ENCODE data around the gene ARHGEF19.
"Not testable (repeated sequence)": the region's sequence is repeated elsewhere in the genome, so short reads cannot be mapped to it uniquely, and the experiment has no call there.

The ARHGEF19 gene

DNA sequence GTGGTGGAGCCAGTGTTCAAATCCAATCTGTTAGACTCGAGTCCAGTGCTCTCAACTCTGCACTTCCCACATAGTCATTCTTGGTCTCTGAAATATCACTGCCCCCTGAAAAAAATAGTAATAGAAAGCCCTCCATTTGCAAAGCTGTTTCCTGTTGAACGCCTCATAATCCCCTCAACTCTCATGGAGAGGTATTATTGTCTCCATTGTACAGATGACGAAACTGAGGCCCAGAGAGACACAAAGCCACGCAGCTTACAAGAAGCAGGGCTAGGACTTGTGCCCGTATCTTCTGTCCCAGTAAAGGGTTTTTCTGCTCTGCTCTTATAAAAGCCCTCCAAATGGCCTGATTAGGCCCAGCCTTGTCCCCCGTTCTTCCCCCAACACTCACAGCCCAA, 6.2 kb upstream of the ARHGEF19 start:
- no peak for DNase-seq

DNA sequence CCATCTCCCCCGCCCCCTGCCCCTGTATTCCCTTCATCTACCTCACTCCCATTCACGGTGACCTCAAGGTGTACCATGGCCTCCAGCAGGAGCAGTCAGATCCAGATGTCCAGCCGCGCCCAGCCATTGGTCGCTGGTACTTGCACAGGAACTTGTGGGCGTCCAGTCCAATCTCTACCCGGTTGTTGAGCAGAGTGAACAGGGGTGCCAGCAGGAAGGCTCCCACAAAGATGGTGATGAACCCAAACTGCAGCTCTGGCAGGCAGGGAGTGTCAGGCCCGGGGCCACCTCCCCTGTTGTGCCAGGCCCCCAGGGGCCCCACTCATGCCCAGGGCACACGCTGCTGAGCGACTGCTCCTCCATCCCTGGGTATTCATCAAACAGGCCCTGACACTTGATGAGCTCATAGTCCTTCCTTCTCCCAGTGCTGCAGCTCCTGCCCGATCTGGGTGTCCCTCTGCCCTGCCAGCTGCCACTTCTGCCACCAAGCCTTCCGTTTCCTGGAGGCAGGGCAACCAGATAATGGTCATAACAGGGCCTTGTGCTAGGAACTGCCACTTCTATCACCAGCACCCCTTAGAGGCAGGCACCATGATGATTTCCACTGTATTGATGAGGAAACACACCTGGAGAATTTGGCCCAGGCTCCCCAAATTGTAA, 5.7 kb upstream of the ARHGEF19 start:
- DNase-seq = no peak

DNA sequence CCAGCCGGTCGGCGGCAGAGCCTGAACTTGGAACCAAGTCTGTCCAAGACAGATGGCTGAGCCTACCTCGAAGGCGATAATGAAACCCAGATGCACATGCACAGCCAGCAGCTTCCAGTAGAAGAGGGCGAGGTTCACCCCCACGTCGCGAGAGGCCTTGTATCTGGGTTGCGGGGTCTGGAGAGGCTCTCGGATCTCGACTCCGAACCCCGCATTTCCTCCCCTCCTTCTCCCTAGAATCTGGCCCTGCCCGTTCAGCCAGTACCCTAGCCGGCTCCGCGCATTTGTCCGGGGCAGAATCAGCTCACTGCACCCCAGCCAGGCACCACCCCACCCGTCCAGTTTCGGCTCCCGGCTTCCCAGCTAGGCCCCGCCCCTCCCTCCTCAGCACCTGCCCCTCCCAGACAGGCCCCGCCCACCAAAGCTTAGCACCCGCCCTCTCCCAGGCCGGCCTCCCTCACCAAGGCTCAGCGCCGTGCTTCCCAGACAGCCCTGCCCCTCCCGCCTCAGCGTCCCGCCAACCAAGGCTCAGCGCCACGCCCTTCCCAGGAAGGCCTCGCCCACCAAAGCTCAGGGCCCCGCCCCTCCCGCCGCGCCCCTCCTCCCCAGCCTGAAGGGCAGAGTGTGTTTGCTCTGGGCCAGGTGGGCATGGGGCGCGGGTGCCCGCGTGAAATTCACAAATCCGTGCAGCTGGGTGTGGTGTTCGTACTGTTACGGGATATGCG, 4.8 kb upstream of the ARHGEF19 start:
- DNase-seq = peak; percentile 99

DNA sequence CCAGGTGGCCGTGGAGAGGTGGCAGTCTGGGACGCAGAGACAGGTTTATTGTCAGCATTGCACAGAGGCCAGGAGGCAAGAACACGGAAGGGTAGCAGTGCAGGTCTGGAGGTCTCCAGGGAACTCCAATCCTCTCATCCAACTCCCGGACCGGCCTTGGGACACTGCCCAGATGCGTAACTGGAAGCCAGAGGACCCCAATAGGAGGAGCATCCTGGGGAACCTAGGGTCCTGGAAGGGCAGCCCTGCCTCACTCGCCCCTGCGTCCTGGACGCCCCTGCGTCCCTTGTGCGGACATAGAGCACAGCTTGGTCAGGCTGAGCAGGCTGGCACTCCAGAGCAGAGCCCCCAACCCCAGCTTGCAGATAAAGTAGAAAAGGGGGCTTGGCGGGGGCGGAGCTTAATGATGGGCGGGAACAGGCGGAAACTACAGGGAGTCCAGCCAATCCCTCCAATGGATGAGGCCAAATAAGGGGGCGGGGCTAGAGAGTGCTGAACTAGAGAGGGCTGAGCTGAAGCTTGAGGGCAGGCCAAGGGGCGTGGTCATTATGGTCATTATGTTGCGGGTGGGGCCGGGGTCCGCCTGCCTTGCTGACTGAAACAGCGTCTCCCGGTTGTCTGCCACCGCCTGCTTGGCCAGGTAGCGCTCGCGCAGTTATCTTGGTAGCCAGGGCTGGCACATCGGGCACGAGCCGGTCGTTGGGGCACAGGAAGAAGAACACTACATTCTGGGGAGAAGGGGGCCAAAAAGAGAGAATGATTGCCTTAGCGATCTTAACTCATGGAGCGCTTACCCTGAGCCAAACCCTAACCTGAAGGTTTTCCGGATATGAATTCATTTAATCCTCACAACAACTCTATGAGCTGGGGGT, 3.7 kb upstream of the ARHGEF19 start:
- peak; percentile 92 for DNase-seq

DNA sequence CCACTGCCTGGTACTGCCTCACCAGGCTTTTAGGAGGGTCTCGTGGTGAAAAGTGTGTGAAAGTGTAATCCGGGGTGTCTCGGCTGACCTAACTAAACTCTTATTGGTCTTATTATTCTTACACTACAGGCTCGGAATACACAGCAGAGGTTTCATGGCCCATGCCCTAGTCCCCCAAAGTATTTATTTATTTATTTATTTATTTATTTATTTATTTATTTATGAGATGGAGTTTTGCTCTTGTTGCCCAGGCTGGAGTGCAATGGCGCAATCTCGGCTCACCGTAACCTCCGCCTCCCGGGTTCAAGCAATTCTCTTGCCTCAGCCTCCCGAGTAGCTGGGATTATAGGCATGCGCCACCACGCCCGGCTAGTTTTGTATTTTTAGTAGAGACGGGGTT, 2.8 kb upstream of the ARHGEF19 start:
- not testable (repeated sequence) for DNase-seq

DNA sequence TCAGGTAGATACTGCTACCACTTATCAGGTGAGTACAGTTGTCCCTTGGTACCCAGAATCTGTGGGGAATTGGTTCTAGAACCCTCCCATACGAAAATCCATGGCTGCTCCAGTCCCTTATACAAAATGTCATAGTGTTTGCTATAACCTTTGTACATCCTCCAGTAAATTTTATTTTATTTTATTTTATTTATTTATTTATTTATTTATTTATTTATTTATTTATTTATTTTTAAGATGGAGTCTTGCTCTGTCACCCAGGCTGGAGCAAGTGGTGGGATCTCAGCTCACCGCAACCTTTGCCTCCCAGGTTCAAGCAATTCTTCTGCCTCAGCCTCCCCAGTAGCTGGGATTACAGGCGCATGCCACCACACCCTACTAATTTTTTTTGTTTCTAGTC, 1.1 kb upstream of the ARHGEF19 start:
- DNase-seq = not testable (repeated sequence)

DNA sequence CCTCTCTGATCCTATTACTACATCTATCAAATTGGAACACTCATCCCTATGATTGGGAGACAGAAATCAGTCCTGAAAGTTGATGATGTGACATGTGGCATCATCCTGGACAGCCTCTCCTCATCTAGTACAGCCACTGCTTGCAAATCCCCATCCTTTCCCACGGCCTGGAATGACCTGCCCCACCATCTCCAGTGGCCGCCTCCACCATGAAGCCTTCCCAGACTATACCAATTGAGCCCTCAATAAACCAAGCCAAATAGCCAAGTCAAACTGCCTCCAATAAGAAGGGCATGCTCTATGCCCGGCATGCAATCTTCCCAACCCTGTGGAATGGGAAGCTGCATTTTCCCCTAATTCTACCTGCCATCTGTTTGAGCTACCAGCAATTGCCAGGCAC, 561 bp upstream of the ARHGEF19 start:
- no peak for DNase-seq

DNA sequence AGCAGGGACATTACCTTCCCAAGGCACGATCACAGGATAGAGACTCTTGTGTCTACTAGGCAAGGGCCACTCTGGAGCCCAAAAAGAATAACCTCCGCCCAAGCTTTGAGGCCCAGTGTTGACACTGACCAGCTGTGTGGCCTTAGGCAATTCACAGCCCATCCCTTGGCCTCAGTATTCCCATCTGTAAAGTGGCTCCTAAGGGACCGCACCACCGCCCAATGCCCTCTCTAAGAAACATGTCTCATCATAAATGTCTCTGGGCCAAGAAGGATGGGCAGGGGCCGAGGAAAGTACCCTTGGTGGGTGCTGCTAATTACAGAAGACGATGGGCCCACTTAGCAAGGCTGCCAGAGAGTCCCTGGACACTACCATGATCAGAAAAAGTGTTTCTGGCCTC, 628 bp downstream of the ARHGEF19 start:
- DNase-seq = no peak

DNA sequence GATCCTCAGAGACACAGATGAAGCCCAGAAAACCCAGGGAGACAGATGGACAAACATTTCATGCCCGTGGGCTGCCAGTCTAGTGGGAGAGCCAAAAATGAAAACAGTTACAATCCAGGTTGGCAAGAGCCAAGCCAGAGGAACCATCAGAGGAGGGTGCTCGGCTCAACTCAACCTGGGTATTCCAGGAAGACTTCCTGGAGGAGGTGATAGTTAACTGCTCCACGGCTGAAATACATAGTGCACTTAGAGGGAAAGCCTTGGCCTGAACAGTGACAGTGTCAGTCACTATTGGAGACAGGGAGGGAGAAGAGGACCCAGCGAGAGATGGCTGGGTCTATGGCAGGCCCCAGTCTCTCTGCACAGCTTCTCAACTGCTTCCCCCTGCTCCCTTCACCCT, 1.9 kb downstream of the ARHGEF19 start:
- DNase-seq = no peak

DNA sequence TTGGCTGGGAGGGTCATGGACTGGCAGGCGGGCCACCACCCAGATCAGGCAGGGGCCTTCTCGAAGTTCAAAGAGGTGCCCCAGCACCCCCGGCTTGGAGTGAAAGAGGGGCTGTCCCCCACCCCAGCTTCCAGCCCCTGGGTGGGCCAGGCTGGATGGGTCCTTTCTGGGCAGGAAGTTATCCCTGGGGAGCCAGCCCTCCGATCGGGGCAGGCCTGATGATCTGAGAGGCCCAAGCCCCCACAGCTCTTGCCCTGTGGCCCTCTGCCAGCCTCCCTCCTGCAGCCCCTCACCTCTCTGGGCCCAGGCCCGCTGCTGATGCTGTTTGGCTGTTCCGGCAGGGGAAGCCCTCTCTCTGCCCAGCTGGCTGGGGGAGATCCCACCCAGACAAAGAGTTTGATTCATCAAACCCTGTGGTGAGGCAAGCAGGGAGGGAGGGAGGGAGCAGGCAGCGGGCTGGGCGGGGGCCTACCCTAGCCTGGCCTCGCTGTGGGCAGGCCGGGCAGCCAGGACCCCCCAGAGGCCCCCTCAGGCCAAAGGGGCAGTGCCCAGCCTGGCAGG, 2.5 kb downstream of the ARHGEF19 start:
- DNase-seq = no peak

DNA sequence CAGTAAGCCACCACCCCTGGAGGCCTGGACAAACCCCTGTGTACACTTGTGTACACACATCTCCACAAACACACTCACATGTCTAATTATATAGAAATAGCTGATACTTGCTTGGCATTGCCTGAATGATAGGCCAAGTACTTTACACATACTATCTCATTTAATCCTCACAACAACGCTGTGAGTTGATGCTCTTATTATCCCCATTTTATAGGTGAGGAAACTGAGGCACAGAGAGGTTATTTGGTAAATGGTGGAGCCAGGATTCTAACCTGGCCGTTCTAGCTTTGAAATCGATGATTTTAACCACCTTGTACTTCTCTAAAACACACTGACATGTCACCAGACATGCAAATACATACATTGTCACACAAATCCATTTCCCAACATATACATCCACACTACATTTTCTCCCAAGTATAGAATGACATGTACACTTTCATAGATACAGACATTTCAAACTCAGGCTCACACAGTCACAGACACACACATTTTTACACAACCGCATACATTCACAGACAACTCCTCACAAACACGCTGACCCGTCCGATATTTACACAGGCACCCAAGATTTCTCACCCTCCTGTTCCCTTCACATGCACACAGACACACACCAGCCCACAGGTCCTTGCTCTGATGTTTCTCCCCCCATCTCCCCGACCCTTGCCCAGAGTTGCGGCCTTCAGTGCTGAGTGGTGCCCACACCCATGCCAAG, 3.2 kb downstream of the ARHGEF19 start:
- DNase-seq = no peak

DNA sequence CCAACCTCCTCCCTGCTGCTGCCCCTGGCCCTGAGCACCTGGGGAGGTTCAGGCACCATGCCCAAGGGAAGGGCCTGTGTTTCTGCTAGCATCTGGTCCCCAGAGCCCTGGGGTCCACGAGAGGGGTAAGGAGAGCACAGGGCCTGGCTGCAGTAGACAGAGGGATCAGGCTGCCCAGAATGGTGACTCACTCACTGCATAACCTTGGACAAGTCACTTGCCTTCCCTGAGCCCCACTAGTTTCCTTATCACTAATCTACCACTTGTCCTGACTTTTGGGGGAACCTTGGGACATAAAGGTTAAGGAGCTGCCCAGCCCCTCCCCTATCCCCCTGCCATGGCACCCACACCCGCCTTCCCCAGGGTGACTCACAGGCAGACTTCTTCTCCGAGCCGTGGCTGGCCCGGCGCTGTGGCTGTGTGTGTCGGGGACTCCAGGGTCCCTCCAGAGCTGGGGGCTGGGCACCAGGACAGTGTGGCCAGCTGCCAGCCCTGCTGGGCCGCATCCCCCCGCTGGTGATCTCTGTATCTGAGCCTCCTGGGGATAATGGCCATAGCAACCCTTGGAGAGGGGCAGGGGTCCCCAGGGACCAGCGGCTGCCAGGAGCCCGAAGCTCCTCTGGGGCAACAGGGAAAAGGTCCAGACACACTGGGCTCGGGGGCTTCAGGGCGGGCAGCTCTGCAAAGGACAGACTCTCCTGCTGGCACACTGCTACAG, 4.0 kb downstream of the ARHGEF19 start:
- no peak for DNase-seq

DNA sequence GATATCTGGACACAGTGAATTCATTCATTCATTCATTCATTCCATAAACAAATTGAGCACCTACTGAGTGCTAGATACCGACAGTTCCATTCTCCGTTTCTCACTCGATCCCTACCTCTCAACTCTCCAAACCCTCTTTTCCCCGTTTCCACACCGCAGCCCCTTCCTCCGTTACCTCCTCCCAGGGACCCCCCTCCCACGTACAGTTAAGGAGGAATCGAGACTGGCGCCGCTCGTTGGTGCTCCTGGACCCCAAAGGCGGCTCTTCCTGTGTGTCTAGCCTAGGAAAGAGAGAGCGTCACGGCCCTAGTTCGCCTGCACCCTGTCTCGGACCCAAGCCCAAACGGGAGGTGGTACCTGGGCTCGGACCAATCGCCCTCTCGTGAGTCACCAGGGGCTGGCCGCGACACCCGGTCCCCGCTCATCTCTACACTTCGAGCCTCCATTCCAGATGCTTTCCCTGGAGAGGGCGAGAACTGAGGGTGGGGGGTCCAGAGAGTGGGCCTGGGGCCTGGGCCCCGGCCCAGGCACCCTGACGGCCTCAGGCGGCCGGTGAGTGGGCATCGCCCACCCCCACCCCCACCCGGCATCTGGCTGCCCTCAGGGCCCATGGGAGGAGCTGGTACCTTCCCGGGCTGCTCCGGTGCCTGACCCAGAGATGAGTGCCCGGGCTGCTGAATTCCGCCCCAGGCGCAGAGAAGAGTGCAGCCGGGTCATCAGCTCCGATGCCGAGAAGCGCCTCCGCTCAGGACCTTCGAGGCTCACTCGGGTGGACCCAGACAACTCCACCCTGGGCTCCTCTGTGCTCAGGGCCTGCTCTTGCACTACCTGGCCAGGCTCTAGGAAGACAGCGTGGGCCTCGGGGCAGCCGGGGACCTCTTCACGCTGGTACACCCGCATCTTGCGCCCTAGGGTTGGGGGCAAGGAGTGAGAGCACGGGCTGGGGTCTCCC, 4.9 kb downstream of the ARHGEF19 start:
- no peak for DNase-seq

DNA sequence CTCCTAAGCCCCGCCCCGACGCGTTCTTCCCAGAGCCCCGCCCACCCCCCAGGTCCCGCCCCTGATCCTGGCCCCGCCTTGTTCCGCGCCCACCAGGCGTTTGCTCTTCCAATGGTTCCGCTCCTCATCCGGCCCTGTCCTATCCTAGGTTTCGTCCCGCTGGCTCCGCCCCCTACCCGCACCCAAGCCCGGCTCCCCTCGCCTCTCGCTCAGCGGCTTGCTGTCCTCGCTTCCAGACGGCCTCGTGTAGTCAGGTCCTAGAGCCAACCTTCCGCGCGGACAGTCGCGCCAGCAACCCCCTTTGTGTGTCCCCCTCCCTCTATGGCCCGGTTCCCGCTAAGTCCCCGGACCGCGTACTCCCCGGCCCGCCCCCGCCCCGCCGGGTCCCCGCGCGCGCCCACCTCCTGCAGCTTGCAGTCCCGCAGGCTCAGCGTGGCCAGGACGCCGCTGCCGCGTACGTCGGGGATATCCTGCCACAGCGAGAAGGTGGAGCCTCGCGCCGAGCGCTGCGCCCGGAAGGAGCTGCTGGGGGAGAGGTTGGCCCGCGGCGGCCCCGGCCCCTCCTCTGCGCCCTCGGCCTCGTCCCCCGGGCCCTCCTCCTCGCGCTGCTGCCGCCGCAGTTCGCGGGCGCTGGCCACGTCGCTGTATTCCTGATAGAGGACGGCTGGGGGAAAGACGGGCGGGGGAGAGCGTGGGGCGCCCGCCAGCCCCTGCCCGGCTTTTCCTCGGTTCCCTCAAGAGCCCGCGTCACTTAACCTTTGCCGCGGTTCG, 5.7 kb downstream of the ARHGEF19 start:
- peak; percentile 99 for DNase-seq

DNA sequence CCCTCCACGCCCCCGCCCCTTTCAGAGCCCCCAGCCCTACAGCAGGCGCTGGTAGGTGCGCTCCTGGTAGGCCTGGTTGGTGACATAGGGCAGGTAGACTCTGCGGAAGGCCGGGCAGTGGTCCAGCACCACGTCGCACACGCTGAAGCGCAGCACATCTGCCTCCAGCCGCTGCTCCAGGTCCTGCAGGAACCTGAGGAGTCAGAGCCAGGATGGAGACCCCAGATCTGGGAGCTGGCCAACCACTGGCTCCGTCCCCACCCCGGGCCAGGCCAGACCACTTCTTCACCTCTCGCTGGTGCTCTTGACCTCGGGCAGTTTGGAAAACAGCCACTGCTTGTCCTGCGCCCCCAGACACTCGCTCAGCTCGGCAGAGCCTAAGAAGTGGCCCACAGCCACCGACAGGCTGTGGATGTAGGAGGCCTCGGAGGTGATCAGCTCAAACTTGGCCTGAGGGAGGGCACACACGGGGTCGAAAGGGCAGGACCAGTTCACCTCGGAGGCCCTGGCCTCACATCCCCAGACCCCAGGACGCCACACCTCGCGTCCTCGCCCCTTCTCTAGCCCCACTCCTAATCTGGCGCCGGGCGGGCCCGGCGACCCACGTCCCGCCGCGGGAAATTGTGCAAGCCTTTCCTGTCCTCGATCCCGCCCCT, 6.4 kb downstream of the ARHGEF19 start:
- DNase-seq = no peak

DNA sequence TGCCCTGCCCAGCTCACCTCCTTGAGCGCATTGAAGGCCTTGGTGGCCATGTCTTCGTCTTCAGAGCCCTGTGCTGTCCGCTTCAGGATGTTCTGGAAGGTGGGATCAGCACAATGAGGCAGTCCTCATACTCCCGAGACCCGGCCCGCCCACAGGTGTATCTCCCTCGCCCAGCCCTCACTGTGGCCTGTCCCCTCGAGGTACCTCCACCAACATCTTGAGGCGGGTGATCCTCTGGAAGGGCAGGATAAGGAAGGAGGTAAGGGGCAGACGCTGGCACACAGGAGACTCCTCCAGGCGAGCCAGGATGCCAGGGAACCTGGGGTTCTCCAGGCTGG, 7.1 kb downstream of the ARHGEF19 start:
- DNase-seq = no peak

DNA sequence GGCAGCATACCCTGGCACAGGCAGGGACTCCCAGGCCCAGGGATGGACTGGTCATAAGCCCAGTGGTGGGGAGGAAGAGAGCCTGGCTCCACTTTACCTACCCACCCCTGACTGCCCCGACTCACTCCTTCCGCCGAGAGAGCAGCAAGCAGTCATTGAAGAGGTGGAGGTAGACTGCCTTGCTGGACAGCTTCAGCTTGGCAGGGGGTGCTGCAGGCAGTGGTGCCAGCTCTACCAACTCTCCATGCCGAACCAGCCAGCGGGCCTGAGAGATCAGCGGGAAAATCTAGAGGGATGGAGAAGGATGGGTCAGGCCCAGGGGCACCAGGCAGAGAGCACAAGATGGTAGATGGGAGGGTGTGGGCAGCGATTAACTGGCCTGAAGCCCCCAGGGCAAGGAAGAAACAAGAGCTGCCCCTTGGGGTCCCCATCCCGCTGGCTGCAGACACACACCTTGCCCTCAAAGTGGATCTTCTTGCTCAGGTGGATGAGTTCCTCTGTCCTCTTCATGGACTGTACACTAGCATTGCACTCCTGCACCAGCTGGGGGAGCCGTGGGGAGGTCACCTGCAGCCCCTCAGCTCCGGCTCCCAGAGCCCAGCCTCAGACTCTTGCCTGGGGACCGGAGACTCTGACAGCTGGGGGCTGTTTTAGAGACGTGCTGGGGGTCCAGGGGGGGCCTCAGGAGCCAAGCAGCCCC, 7.7 kb downstream of the ARHGEF19 start:
- peak; percentile 52 for DNase-seq

DNA sequence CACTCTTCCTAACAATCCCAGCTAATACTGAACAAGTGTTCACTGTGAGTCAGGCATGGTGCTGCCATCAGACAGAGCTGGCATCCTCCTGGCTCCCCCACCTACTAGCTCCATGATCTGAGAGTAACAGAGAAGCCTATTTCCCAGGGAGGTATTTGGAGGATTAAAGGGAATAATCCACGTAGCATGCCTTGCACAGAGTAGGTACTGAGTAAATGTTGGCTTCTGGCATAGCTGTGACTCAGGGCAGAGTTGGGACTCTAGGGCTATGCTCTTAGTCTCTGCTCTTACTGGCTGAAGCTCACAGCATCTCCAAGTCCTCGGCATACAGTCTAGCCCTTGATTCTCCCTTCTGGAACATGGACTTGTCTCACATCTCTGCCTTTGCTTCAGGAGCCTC, 8.2 kb downstream of the ARHGEF19 start:
- no peak for DNase-seq

DNA sequence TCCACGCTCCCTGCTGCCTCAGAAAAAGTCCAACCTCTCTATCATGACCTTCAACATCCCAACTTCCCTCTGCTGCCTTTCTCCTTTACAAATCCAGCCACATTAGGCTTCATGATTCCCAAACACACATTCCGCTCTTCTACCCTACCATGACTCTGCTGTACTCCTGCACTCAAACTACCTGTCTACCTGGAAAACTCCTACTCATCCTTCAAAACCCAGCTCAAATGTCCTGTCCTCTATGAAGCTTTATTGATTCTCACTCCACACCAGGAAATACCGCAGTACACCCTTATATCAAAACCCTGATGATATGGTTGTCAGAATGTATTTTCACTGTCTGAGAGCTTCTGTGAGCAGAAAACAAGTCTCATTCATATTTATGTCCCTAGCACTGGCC, 8.9 kb downstream of the ARHGEF19 start:
- no peak for DNase-seq

All from RPMI8226 (cell line).